GM23338 (cell line): ENCODE measurements around the gene CATSPERE. TPM values are rescaled to one million over a fixed set of nuclear protein-coding genes. Genes with fewer than 3 reads are reported as not detected.

Source experiments
- ATAC-seq: fragments of 200-7000 bp; cut with Tn5 transposase; 3 replicates; pipeline ENCODE4 v1.9.1; 2020
- DNase-seq: peaks from one replicate; pipeline ENCODE4 v3.0.0-alpha.2; 2015; ENCODE audit warnings: low spot score
- H2AFZ ChIP-seq: fragments of 200-600 bp; sonication (generic); 2 replicates; pipeline ENCODE4 v1.8.0; 2016; ENCODE audit warnings: antibody characterized with exemption, mild to moderate bottlenecking, moderate library complexity
- H3F3A ChIP-seq: fragments of 200-600 bp; sonication (generic); replicated peaks from 2 replicates; pipeline ENCODE4 v1.8.0; 2017; ENCODE audit warnings: antibody characterized with exemption, mixed run types, low read depth
- H3K27ac ChIP-seq: fragments of 200-600 bp; sonication (generic); 2 replicates; pipeline ENCODE4 v1.6.1; 2016; ENCODE audit warnings: low read depth
- H3K27me3 ChIP-seq: fragments of 200-600 bp; sonication (generic); 2 replicates; pipeline ENCODE4 v1.8.0; 2016; ENCODE audit warnings: mild to moderate bottlenecking, mixed run types, moderate library complexity; ENCODE audit not compliant: insufficient read depth
- H3K36me3 ChIP-seq: fragments of 200-600 bp; sonication (generic); 2 replicates; pipeline ENCODE4 v1.8.0; 2016; ENCODE audit warnings: mild to moderate bottlenecking; ENCODE audit not compliant: insufficient read depth
- H3K4me1 ChIP-seq: fragments of 200-600 bp; sonication (generic); 2 replicates; pipeline ENCODE4 v1.8.0; 2016; ENCODE audit warnings: mild to moderate bottlenecking, moderate library complexity; ENCODE audit not compliant: insufficient read depth
- H3K4me2 ChIP-seq: fragments of 200-600 bp; sonication (generic); 2 replicates; pipeline ENCODE4 v1.7.1; 2017; ENCODE audit warnings: mixed run types
- H3K4me3 ChIP-seq: fragments of 200-600 bp; sonication (generic); 2 replicates; pipeline ENCODE4 v1.6.1; 2016; ENCODE audit warnings: mixed run types
- H3K79me2 ChIP-seq: fragments of 200-600 bp; sonication (generic); replicated peaks from 2 replicates; pipeline ENCODE4 v1.8.0; 2017; ENCODE audit warnings: mild to moderate bottlenecking; ENCODE audit not compliant: insufficient read depth
- H3K9me2 ChIP-seq: fragments of 200-600 bp; sonication (generic); 2 replicates; pipeline ENCODE4 v1.8.0; 2017; ENCODE audit not compliant: insufficient read depth
- H4K20me1 ChIP-seq: fragments of 200-600 bp; sonication (generic); replicated peaks from 2 replicates; pipeline ENCODE4 v1.8.0; 2017; ENCODE audit warnings: mild to moderate bottlenecking; ENCODE audit not compliant: insufficient read depth
- H3K27ac Mint-ChIP-seq: 2 replicates; pipeline ENCODE4 v1.8.0; 2020; ENCODE audit warnings: inconsistent platforms, mild to moderate bottlenecking, moderate library complexity, mixed read lengths
- H3K27me3 Mint-ChIP-seq: 3 replicates; pipeline ENCODE4 v1.8.0; 2022; ENCODE audit warnings: low read depth, mild to moderate bottlenecking, moderate library complexity, mixed read lengths, inconsistent platforms; ENCODE audit not compliant: insufficient read depth, poor library complexity
- H3K36me3 Mint-ChIP-seq: 3 replicates; pipeline ENCODE4 v1.8.0; 2021; ENCODE audit warnings: low read depth, mild to moderate bottlenecking, inconsistent platforms, moderate library complexity, mixed read lengths
- H3K4me1 Mint-ChIP-seq: 3 replicates; pipeline ENCODE4 v1.8.0; 2020; ENCODE audit warnings: mild to moderate bottlenecking, inconsistent platforms, mixed read lengths
- H3K4me3 Mint-ChIP-seq: 3 replicates; pipeline ENCODE4 v1.8.0; 2021; ENCODE audit warnings: moderate library complexity, mild to moderate bottlenecking, inconsistent platforms, mixed read lengths
- H3K9me3 Mint-ChIP-seq: 3 replicates; pipeline ENCODE4 v1.8.0; 2020; ENCODE audit warnings: moderate library complexity, mild to moderate bottlenecking, inconsistent platforms, mixed read lengths
- CTCF ChIP-seq, 2 experiments: fragments of 200-600 bp in 1 of 2; sonication (generic) in 1 of 2; conservative IDR thresholded peaks; 2 replicates each; pipeline versions ENCODE4 v1.5.1 to v1.6.1; 2016 to 2017; ENCODE audit warnings: antibody characterized with exemption in 2 of 2, low read depth in 2 of 2, mild to moderate bottlenecking in 2 of 2, moderate library complexity in 1 of 2
- EZH2 ChIP-seq: fragments of 200-600 bp; sonication (generic); IDR thresholded peaks from one replicate; pipeline ENCODE4 v1.8.0; 2017; ENCODE audit warnings: antibody characterized with exemption, mild to moderate bottlenecking, low read depth; ENCODE audit not compliant: unreplicated experiment
- EZH2phosphoT487 ChIP-seq: fragments of 200-600 bp; sonication (generic); IDR thresholded peaks from one replicate; pipeline ENCODE4 v1.8.1; 2018; ENCODE audit warnings: antibody characterized with exemption; ENCODE audit not compliant: unreplicated experiment
- JUNB ChIP-seq: IDR thresholded peaks from one replicate; pipeline ENCODE4 v1.6.1; 2016; ENCODE audit warnings: antibody characterized with exemption; ENCODE audit not compliant: unreplicated experiment
- NANOG ChIP-seq: IDR thresholded peaks from 2 replicates; pipeline ENCODE4 v1.6.1; 2016; ENCODE audit warnings: antibody characterized with exemption, borderline replicate concordance
- POLR2AphosphoS5 ChIP-seq: IDR thresholded peaks from 2 replicates; pipeline ENCODE4 v1.6.1; 2016; ENCODE audit warnings: antibody characterized with exemption, low read depth
- REST ChIP-seq: IDR thresholded peaks from one replicate; pipeline ENCODE4 v1.6.1; 2018; ENCODE audit warnings: antibody characterized with exemption; ENCODE audit not compliant: unreplicated experiment
- STAT1 ChIP-seq: IDR thresholded peaks from one replicate; pipeline ENCODE4 v1.6.1; 2016; ENCODE audit warnings: antibody characterized with exemption; ENCODE audit not compliant: unreplicated experiment
- ZNF114 ChIP-seq: fragments of 250-450 bp; sonication (Bioruptor Pico); IDR thresholded peaks from 2 replicates; pipeline ENCODE4 v1.5.0; 2020; ENCODE audit warnings: mild to moderate bottlenecking, moderate library complexity
- ZNF331 ChIP-seq: fragments of 250-450 bp; sonication (Bioruptor Pico); IDR thresholded peaks from 2 replicates; pipeline ENCODE4 v1.5.0; 2020; ENCODE audit warnings: low read depth, mild to moderate bottlenecking, moderate library complexity
- long read RNA-seq: library from polyadenylated mRNA; unstranded; transcript quantifications from one replicate; pipeline ENCODE4 v2.0.0, GENCODE V29; 2020; ENCODE audit not compliant: unreplicated experiment
- polyA plus RNA-seq: library from polyadenylated mRNA; unstranded; fragments of >200 nt; fragmentation: Nextera tagmentation; extraction: Ambion mirVana; gene quantifications from 2 replicates; pipeline ENCODE4 v1.2.1, GENCODE V29; 2016
- total RNA-seq: library from RNA; depleted of rRNA; stranded (reverse); fragments of >200 nt; shearing (Covaris generic); gene quantifications from 2 replicates; pipeline ENCODE4 v1.2.3, GENCODE V29; 2014; rRNA removed

CATSPERE gene
- total RNA-seq (not detected in 2 replicates), polyA plus RNA-seq (0.70 TPM in 1 of 2 replicates, not detected in the other)
- long read RNA-seq: 0 reads

- no peaks in the 10 kb centered on the region for H3K36me3 ChIP-seq
Measured at GRCh38 chr1:244461245-244462071, at the start of gene CATSPERE. TSS of gene CATSPERE (plus strand) at chr1:244461273. CDS start at chr1:244461430, 157 bp downstream.

GRCh38 chr1:244412176-244412575 is 48.9 kb upstream of the CATSPERE start:
- Mint-ChIP-seq H3K4me3 (no peak overlapping the region), H3K27ac (no peak overlapping the region), H3K27me3 (no peaks in the 10 kb centered on the region), H3K36me3 (peaks cover 68% of the 10 kb centered on the region), H3K9me3 (no peaks in the 10 kb centered on the region), H3K4me1 (peaks cover 19% of the 10 kb centered on the region)
- Histone ChIP-seq H3K36me3 (peaks cover 66% of the 10 kb centered on the region), H3F3A (no peaks in the 10 kb centered on the region), H2AFZ (no peak overlapping the region), H3K79me2 (no peaks in the 10 kb centered on the region), H3K4me3 (no peak overlapping the region), H3K4me2 (no peak overlapping the region), H3K27ac (no peak overlapping the region), H3K9me2 (no peaks in the 10 kb centered on the region), H3K27me3 (no peaks in the 10 kb centered on the region), H3K4me1 (no peaks in the 10 kb centered on the region), H4K20me1 (no peaks in the 10 kb centered on the region)
- DNase-seq (no peak), ATAC-seq (no peak)
- TF ChIP-seq ZNF331: no peak
- no peak for TF ChIP-seq EZH2phosphoT487
- no peak for TF ChIP-seq REST
- no peak for TF ChIP-seq JUNB
- TF ChIP-seq CTCF (conservative IDR thresholded peaks at IDR 0.05; ENCODE audit: low read depth in 2 of 2): no peak
- TF ChIP-seq ZNF114 (CRISPR knock-in tag): no peak
- TF ChIP-seq POLR2AphosphoS5: no peak
- TF ChIP-seq EZH2: no peak

More at GRCh38 chr1:244461245-244462071, at the start of gene CATSPERE:
- Mint-ChIP-seq H3K27ac (peak within 1 kb of the TSS; percentile 92), H3K27me3 (peaks cover 7% of the 10 kb centered on the region), H3K4me1 (peaks cover 9% of the 10 kb centered on the region; the same call in 2 of the 3 replicates), H3K4me3 (peak within 1 kb of the TSS; percentile 74), H3K36me3 (peaks cover 29% of the 10 kb centered on the region; the same call in 2 of the 3 replicates), H3K9me3 (peaks cover 27% of the 10 kb centered on the region; the same call in 2 of the 3 replicates)
- peak; percentile 96 for ATAC-seq
- no peaks in the 10 kb centered on the region for H3K27me3 ChIP-seq
- H3K27ac ChIP-seq: peak within 1 kb of the TSS; percentile 90
- peak within 1 kb of the TSS; percentile 96 for H2AFZ ChIP-seq
- peak; percentile 94 for DNase-seq
- H3K4me3 ChIP-seq: peak within 1 kb of the TSS; percentile 66
- H3K9me2 ChIP-seq: no peaks in the 10 kb centered on the region
- TF ChIP-seq POLR2AphosphoS5 (peak; percentile 91), EZH2phosphoT487 (no peak), ZNF331 (no peak), ZNF114 (CRISPR knock-in tag) (no peak), EZH2 (no peak), NANOG (no peak), STAT1 (no peak)
- no peaks in the 10 kb centered on the region for H3K79me2 ChIP-seq
- 0 out of 2 replicates have a peak, but pooled peaks cover 7% of the 10 kb centered on the region for H3K4me1 ChIP-seq
- peak within 1 kb of the TSS; percentile 80 for H3K4me2 ChIP-seq
- H4K20me1 ChIP-seq: no peaks in the 10 kb centered on the region
- H3F3A ChIP-seq: 0 out of 2 replicates have a peak, but pooled peaks cover 7% of the 10 kb centered on the region
